Measurements from ENCODE around the gene CPNE8. TPM values are rescaled to one million over a fixed set of nuclear protein-coding genes. Genes with fewer than 3 reads are reported as not detected.
A peak's percentile ranks its signal among the peaks of the same experiment; 100 is the strongest.

CPNE8 gene
- total RNA-seq, 1 donor from 2014 or later: 33.0 TPM

GRCh38 chr12:38919191-38919590 is 13.8 kb upstream of the CPNE8 start:
- Histone ChIP-seq H3K4me1 (no peaks in the 10 kb centered on the region), H3K36me3 (no peaks in the 10 kb centered on the region), H3K27me3 (ENCODE audit: low read depth) (no peaks in the 10 kb centered on the region), H3K9me3 (no peaks in the 10 kb centered on the region), H3K4me3 (no peak overlapping the region), H3K27ac (no peak overlapping the region)
- intact Hi-C loops (cut with DNase I): no loop called here
- ATAC-seq (no peak), DNase-seq (no peak)
- TF ChIP-seq, protein P1, sequence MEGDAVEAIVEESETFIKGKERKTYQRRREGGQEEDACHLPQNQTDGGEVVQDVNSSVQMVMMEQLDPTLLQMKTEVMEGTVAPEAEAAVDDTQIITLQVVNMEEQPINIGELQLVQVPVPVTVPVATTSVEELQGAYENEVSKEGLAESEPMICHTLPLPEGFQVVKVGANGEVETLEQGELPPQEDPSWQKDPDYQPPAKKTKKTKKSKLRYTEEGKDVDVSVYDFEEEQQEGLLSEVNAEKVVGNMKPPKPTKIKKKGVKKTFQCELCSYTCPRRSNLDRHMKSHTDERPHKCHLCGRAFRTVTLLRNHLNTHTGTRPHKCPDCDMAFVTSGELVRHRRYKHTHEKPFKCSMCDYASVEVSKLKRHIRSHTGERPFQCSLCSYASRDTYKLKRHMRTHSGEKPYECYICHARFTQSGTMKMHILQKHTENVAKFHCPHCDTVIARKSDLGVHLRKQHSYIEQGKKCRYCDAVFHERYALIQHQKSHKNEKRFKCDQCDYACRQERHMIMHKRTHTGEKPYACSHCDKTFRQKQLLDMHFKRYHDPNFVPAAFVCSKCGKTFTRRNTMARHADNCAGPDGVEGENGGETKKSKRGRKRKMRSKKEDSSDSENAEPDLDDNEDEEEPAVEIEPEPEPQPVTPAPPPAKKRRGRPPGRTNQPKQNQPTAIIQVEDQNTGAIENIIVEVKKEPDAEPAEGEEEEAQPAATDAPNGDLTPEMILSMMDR (IDR thresholded peaks at IDR 0.05): no peak

- Histone ChIP-seq H3K27me3 (ENCODE audit: low read depth) (no peaks in the 10 kb centered on the region), H3K4me1 (no peaks in the 10 kb centered on the region), H3K4me3 (no peak overlapping the region), H3K27ac (no peak overlapping the region), H3K9me3 (no peaks in the 10 kb centered on the region), H3K36me3 (no peaks in the 10 kb centered on the region)
- intact Hi-C loops (cut with DNase I): no loop called here
- TF ChIP-seq, protein P1 (IDR thresholded peaks at IDR 0.05): no peak
- ATAC-seq (no peak), DNase-seq (no peak)
These were observed 10.2 kb upstream of the CPNE8 start for GRCh38 chr12:38915429-38916182.

GRCh38 chr12:38912116-38912515 is 6.7 kb upstream of the CPNE8 start:
- Histone ChIP-seq H3K27ac (no peak overlapping the region), H3K36me3 (no peaks in the 10 kb centered on the region), H3K4me3 (no peak overlapping the region), H3K4me1 (peaks cover 3% of the 10 kb centered on the region), H3K27me3 (ENCODE audit: low read depth) (no peaks in the 10 kb centered on the region), H3K9me3 (no peaks in the 10 kb centered on the region)
- DNase-seq (no peak), ATAC-seq (no peak)
- intact Hi-C loops (cut with DNase I): no loop called here
- TF ChIP-seq, protein P1 (IDR thresholded peaks at IDR 0.05): no peak

DNA sequence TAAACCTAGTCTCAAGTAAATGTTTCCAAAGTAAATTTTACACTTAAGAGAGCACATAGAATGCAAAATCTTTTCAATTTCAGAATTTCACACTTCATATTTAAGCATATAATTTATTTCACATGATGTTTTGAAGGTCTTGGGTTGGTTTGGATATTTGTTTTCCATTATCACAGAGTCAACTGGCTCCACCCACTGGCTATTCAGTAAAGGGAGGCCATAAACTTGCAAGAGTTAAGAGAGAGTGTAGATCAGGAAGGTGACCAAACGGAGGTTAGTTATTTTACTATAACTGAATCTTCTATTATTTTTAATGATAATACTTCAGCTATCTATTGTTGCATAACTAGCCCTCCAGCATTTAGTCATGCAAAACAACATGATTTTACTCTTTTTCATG is 6.2 kb upstream of the CPNE8 start:
- no peak for ATAC-seq
- TF ChIP-seq, protein P1 (IDR thresholded peaks at IDR 0.05): no peak
- Histone ChIP-seq H3K27ac (no peak overlapping the region), H3K36me3 (no peaks in the 10 kb centered on the region), H3K27me3 (ENCODE audit: low read depth) (no peaks in the 10 kb centered on the region), H3K4me1 (peaks cover 6% of the 10 kb centered on the region), H3K9me3 (no peaks in the 10 kb centered on the region), H3K4me3 (no peak overlapping the region)
- intact Hi-C loops (cut with DNase I): no loop called here
- DNase-seq: no peak

DNA sequence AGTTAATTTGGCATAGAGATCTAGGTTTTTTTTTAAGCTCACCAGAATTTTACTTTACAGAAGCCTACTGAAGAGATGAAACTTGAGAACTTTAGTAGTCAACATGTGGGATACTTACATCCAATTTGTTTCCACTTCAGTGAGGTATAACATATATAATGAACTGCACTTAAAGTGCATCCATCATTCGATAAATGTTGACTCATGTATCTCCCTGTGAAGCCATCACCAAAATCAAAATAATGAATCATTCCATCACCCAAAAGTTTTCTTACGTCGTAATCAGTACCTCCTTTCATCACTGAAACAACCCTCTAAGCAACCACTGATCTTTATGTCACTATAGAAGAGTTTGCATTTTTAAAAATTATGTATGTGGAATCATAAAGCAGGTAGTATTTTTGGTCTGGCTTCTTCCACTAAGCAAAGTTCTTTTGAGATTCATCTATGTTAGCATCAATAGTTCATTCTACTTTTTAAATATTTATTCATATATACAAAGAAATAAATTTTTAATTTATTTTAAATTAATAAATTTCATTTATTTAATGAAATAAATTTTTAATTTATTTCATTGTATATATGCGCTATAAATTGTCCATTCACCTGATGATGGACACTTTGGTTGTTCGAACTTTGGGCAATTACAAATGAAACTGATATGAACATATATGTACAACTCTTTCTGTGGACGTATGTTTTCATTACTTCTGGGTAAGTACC is 2.0 kb upstream of the CPNE8 start:
- TF ChIP-seq, protein P1 (IDR thresholded peaks at IDR 0.05): no peak
- Histone ChIP-seq H3K27me3 (ENCODE audit: low read depth) (no peaks in the 10 kb centered on the region), H3K9me3 (no peaks in the 10 kb centered on the region), H3K27ac (peak overlapping the region; percentile 91), H3K36me3 (no peaks in the 10 kb centered on the region), H3K4me1 (peaks cover 27% of the 10 kb centered on the region), H3K4me3 (peak overlapping the region; percentile 79)
- DNase-seq (no peak), ATAC-seq (no peak)
- intact Hi-C loops (cut with DNase I): no loop called here

All from lower lobe of right lung (tissue), 2 donors.